HepG2 (cell line): ENCODE data around the gene XCL2. TPM values are rescaled to one million over a fixed set of nuclear protein-coding genes. Genes with fewer than 3 reads are reported as not detected.

ENCODE experiments used
- ATAC-seq: fragments of 200-7000 bp; cut with Tn5 transposase; 3 replicates; pipeline ENCODE4 v1.9.1; 2020; ENCODE audit warnings: mild to moderate bottlenecking, moderate library complexity
- BruUV-seq: library from RNA; stranded (reverse); fragments of 400-500 nt; replicated peaks from 2 replicates; lab custom pipeline; 2021; lab: Mats Ljungman, UMichigan
- CTCF ChIA-PET: fragments of 300-600 bp; formaldehyde crosslinking; extraction: SDS; loops from one replicate; lab custom pipeline; 2021; ENCODE audit warnings: low total read pairs, inconsistent platforms, low intra/inter-chr PET ratio; lab: Yijun Ruan, JAX
- POLR2A ChIA-PET: fragments of 350-600 bp; sonication (Branson Sonifier 250); formaldehyde crosslinking; loops from one replicate; lab custom pipeline; 2020; ENCODE audit warnings: antibody characterized with exemption, inconsistent platforms; lab: Yijun Ruan, JAX
- DNase-seq: peaks from one replicate; pipeline ENCODE4 v3.0.0-alpha.2; 2015; ENCODE audit warnings: low spot score
- FAIRE-seq: peaks from 3 replicates; lab custom pipeline; 2011; peaks lifted over from hg19 to GRCh38; lab: Jason Lieb, UNC
- H2AFZ ChIP-seq: one replicate; pipeline ENCODE4 v1.6.1; 2011; ENCODE audit warnings: low read length, inconsistent platforms
- H3K27ac ChIP-seq: fragments of 300-600 bp; 3 replicates; pipeline ENCODE4 v1.8.0; 2011; ENCODE audit warnings: mixed run types, mild to moderate bottlenecking, mixed read lengths, low read length, inconsistent platforms; ENCODE audit not compliant: insufficient read depth; ENCODE audit errors: extremely low read length
- H3K27me3 ChIP-seq, 2 experiments: fragments of 200-600 bp in 1 of 2; 2 replicates in 1 of 2; 3 replicates in 1 of 2; pipeline versions ENCODE4 v1.6.0 to v1.8.0; 2011; ENCODE audit warnings: low read length in 2 of 2, mild to moderate bottlenecking in 2 of 2, moderate library complexity in 2 of 2, inconsistent platforms in 1 of 2; ENCODE audit not compliant: insufficient read depth in 2 of 2, control insufficient read depth in 1 of 2
- H3K36me3 ChIP-seq, 2 experiments: fragments of 200-600 bp in 1 of 2; replicated peaks in 1 of 2; 2 replicates in 1 of 2; 3 replicates in 1 of 2; pipeline versions ENCODE4 v1.5.1 to v1.8.0; 2011; ENCODE audit warnings: low read length in 2 of 2, inconsistent platforms in 1 of 2; ENCODE audit not compliant: insufficient read depth in 2 of 2, control insufficient read depth in 1 of 2
- H3K4me1 ChIP-seq: 2 replicates; pipeline ENCODE4 v1.5.1; 2012; ENCODE audit warnings: low read length, inconsistent platforms; ENCODE audit not compliant: insufficient read depth
- H3K4me2 ChIP-seq: 2 replicates; pipeline ENCODE4 v1.6.0; 2011; ENCODE audit warnings: low read depth, low read length, inconsistent platforms
- H3K4me3 ChIP-seq, 3 experiments: fragments of 200-600 bp in 1 of 3; sonication (generic), shearing (Covaris generic) in 1 of 3; replicated peaks in 1 of 3; 2 replicates each; pipeline ENCODE4 v1.5.1; 2011 to 2016; ENCODE audit warnings: low read length in 3 of 3, inconsistent platforms in 2 of 3, low read depth in 2 of 3, mild to moderate bottlenecking in 2 of 3, control low read depth in 1 of 3, mixed read lengths in 1 of 3; ENCODE audit not compliant: insufficient read depth in 1 of 3
- H3K79me2 ChIP-seq: one replicate; pipeline ENCODE4 v1.6.1; 2011; ENCODE audit warnings: low read length, inconsistent platforms; ENCODE audit not compliant: insufficient read depth
- H3K9ac ChIP-seq: 2 replicates; pipeline ENCODE4 v1.6.0; 2011; ENCODE audit warnings: mild to moderate bottlenecking, low read depth, low read length, inconsistent platforms; ENCODE audit not compliant: insufficient read depth
- H3K9me3 ChIP-seq: 2 replicates; pipeline ENCODE4 v1.5.1; 2012; ENCODE audit warnings: mild to moderate bottlenecking, low read length
- H4K20me1 ChIP-seq: 2 replicates; pipeline ENCODE4 v1.6.0; 2011; ENCODE audit warnings: inconsistent platforms, mild to moderate bottlenecking, low read length, moderate library complexity; ENCODE audit not compliant: insufficient read depth
- AGO2 ChIP-seq: fragments of 200-400 bp; formaldehyde crosslinking; optimal IDR thresholded peaks from 2 replicates; pipeline ENCODE3; 2017; ENCODE audit warnings: mild to moderate bottlenecking, low read depth, low read length, moderate library complexity
- ERF ChIP-seq: IDR thresholded peaks from 2 replicates; pipeline ENCODE4 v1.6.1; 2018; ENCODE audit warnings: missing biosample characterization, missing genetic modification reagents
- FOXA3 ChIP-seq: IDR thresholded peaks from 2 replicates; pipeline ENCODE4 v1.6.1; 2016; ENCODE audit warnings: missing genetic modification reagents, missing compliant biosample characterization
- JUN ChIP-seq: sonication (generic); formaldehyde crosslinking; IDR thresholded peaks from 2 replicates; pipeline ENCODE4 v1.4.0; 2020; ENCODE audit warnings: mild to moderate bottlenecking, missing genetic modification reagents
- JUNB ChIP-seq: sonication (generic); formaldehyde crosslinking; IDR thresholded peaks from 2 replicates; pipeline ENCODE4 v1.8.0; 2022; ENCODE audit warnings: missing genetic modification reagents, mild to moderate bottlenecking, borderline replicate concordance
- KMT2B ChIP-seq: IDR thresholded peaks from 2 replicates; pipeline ENCODE4 v1.6.1; 2016; ENCODE audit warnings: missing genetic modification reagents, missing compliant biosample characterization
- SNAI1 ChIP-seq: sonication (generic); formaldehyde crosslinking; IDR thresholded peaks from 2 replicates; pipeline ENCODE4 v1.5.0; 2020; ENCODE audit warnings: mild to moderate bottlenecking, missing genetic modification reagents, borderline replicate concordance
- SNAPC2 ChIP-seq: sonication (generic); formaldehyde crosslinking; IDR thresholded peaks from 2 replicates; pipeline ENCODE4 v1.8.1; 2022; ENCODE audit warnings: mild to moderate bottlenecking, missing genetic modification reagents
- SSRP1 ChIP-seq: IDR thresholded peaks from 2 replicates; pipeline ENCODE4 v1.6.1; 2016; ENCODE audit warnings: control low read depth
- ZBTB42 ChIP-seq: sonication (generic); formaldehyde crosslinking; IDR thresholded peaks from 2 replicates; pipeline ENCODE4 v1.5.0; 2020; ENCODE audit warnings: mild to moderate bottlenecking, missing genetic modification reagents
- ZNF143 ChIP-seq: sonication (generic); formaldehyde crosslinking; IDR thresholded peaks from 2 replicates; pipeline ENCODE4 v1.4.0; 2020; ENCODE audit warnings: missing genetic modification reagents
- ZNF24 ChIP-seq: fragments of 450-650 bp; IDR thresholded peaks from 2 replicates; pipeline ENCODE4 v1.6.1; 2017; ENCODE audit warnings: antibody characterized with exemption, mild to moderate bottlenecking
- ZNF3 ChIP-seq: IDR thresholded peaks from 2 replicates; pipeline ENCODE4 v1.7.0; 2017; ENCODE audit warnings: inconsistent platforms
- WGBS: methylation state at CpG from one replicate; pipeline ENCODE4 v1.1.6; 2017; ENCODE audit warnings: low lambda C conversion rate; 5-methylcytosine and 5-hydroxymethylcytosine counted together
- in situ Hi-C: cut with HindIII; loops from 2 replicates; pipeline ENCODE4 v1.10.0; 2017; ENCODE audit warnings: low pct_unique_long_range_greater_than_20kb; ENCODE audit not compliant: extremely low pct_ligation_motif_present
- intact Hi-C: fragments of 100-400 bp; cut with micrococcal nuclease; formaldehyde crosslinking; loops from one replicate; pipeline ENCODE4 v1.10.0; 2022; ENCODE audit not compliant: unreplicated experiment
- polyA plus RNA-seq, 8 experiments: library from polyadenylated mRNA; depleted of rRNA in 3 of 8; stranded (reverse) in 7 of 8; unstranded in 1 of 8; fragments of >200 nt; fragmentation: Illumina TruSeq in 4 of 8; extraction: Trizol in 4 of 8; gene quantifications; 2 replicates each; pipeline versions ENCODE4 v1.2.1 to v1.2.3, GENCODE V29; 2011 to 2016; ENCODE audit warnings: low read depth in 4 of 8, missing spikeins in 1 of 8, mixed read lengths in 1 of 8; ENCODE audit not compliant: insufficient read depth in 1 of 8
- total RNA-seq, 5 experiments: library from RNA; depleted of rRNA; stranded (reverse); fragments of >200 nt; fragmentation: Illumina TruSeq; extraction: Trizol; gene quantifications; 2 replicates each; pipeline ENCODE4 v1.2.3, GENCODE V29; 2016; ENCODE audit warnings: low read depth in 1 of 5
- TF ChIP-seq, protein P1 (sequence below): sonication (generic); formaldehyde crosslinking; IDR thresholded peaks from 2 replicates; pipeline ENCODE4 v1.4.0; 2020; ENCODE audit warnings: mild to moderate bottlenecking, low read depth, missing genetic modification reagents
- TF ChIP-seq, protein P2 (sequence below): sonication (generic); formaldehyde crosslinking; IDR thresholded peaks from 2 replicates; pipeline ENCODE4 v1.4.0; 2020; ENCODE audit warnings: missing genetic modification reagents
- TF ChIP-seq, protein P3 (sequence below): sonication (generic); formaldehyde crosslinking; IDR thresholded peaks from 2 replicates; pipeline ENCODE4 v1.4.0; 2020; ENCODE audit warnings: missing genetic modification reagents, borderline replicate concordance

Gene XCL2
- total and polyA plus RNA-seq, 2 of the 13 experiments (the other 11 are each of a cell fraction or from before 2014, with no cell fraction given), result 0.50 TPM; not detected in 1

DNA sequence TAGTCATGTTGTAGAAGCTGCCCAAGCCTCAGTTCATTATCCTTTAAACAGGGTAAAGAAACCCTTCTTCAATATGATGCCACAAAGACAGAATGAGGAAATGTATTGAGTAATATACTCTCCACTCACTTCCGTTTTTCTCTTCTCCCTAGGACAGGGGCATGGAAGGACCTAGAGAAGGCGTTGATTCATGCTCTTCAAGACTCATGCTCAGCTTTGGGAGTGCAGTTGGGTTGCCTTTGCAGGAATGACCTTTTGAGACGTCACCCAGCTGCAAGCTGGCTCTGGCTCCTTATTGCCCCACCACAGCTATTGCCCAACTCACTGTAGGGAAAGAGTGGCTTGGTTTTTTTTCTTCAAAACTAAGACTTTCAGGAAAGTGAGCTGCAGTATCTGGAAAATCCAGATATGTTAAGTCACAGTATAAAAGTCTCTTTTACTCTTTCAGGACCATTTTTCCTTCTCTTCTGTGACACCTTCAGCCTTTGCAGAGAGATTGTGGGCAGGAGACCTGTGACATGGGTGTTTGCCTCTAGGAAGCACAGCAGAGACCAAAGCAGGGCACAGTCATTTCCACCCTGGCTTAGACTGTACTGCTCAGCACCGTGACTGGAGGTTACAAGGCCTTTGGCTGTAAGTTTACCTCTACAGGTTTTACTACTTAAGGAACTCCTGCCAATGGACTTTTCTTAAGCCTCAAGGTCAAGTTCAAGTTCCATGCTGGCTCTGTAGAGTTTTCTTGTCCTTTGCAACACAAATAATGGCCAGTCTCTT lies 39.5 kb downstream of the XCL2 start:
- H3K36me3 ChIP-seq, result peaks cover 0 to 2% of the 10 kb centered on the region in 2 experiments; a peak in 3 of 5 replicates
- WGBS, result 94% methylated on average over 4 of the region's 4 CpGs
- intact Hi-C loops, result no loop called here
- TF ChIP-seq, protein P1, sequence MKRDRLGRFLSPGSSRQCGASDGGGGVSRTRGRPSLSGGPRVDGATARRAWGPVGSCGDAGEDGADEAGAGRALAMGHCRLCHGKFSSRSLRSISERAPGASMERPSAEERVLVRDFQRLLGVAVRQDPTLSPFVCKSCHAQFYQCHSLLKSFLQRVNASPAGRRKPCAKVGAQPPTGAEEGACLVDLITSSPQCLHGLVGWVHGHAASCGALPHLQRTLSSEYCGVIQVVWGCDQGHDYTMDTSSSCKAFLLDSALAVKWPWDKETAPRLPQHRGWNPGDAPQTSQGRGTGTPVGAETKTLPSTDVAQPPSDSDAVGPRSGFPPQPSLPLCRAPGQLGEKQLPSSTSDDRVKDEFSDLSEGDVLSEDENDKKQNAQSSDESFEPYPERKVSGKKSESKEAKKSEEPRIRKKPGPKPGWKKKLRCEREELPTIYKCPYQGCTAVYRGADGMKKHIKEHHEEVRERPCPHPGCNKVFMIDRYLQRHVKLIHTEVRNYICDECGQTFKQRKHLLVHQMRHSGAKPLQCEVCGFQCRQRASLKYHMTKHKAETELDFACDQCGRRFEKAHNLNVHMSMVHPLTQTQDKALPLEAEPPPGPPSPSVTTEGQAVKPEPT (CRISPR knock-in tag), result no peak
- TF ChIP-seq JUNB (no peak), ZBTB42 (CRISPR knock-in tag) (no peak), ZNF24 (no peak), ERF (no peak), ZNF143 (no peak), AGO2 (no peak), SSRP1 (CRISPR knock-in tag) (no peak), SNAI1 (CRISPR knock-in tag) (no peak), JUN (CRISPR knock-in tag) (no peak), KMT2B (CRISPR knock-in tag) (no peak), SNAPC2 (CRISPR knock-in tag) (no peak), FOXA3 (CRISPR knock-in tag) (no peak), ZNF3 (CRISPR knock-in tag) (no peak)
- TF ChIP-seq, protein P2, sequence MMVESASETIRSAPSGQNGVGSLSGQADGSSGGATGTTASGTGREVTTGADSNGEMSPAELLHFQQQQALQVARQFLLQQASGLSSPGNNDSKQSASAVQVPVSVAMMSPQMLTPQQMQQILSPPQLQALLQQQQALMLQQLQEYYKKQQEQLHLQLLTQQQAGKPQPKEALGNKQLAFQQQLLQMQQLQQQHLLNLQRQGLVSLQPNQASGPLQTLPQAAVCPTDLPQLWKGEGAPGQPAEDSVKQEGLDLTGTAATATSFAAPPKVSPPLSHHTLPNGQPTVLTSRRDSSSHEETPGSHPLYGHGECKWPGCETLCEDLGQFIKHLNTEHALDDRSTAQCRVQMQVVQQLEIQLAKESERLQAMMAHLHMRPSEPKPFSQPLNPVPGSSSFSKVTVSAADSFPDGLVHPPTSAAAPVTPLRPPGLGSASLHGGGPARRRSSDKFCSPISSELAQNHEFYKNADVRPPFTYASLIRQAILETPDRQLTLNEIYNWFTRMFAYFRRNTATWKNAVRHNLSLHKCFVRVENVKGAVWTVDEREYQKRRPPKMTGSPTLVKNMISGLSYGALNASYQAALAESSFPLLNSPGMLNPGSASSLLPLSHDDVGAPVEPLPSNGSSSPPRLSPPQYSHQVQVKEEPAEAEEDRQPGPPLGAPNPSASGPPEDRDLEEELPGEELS (CRISPR knock-in tag), result no peak
- TF ChIP-seq, protein P3, sequence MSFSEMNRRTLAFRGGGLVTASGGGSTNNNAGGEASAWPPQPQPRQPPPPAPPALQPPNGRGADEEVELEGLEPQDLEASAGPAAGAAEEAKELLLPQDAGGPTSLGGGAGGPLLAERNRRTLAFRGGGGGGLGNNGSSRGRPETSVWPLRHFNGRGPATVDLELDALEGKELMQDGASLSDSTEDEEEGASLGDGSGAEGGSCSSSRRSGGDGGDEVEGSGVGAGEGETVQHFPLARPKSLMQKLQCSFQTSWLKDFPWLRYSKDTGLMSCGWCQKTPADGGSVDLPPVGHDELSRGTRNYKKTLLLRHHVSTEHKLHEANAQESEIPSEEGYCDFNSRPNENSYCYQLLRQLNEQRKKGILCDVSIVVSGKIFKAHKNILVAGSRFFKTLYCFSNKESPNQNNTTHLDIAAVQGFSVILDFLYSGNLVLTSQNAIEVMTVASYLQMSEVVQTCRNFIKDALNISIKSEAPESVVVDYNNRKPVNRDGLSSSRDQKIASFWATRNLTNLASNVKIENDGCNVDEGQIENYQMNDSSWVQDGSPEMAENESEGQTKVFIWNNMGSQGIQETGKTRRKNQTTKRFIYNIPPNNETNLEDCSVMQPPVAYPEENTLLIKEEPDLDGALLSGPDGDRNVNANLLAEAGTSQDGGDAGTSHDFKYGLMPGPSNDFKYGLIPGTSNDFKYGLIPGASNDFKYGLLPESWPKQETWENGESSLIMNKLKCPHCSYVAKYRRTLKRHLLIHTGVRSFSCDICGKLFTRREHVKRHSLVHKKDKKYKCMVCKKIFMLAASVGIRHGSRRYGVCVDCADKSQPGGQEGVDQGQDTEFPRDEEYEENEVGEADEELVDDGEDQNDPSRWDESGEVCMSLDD (CRISPR knock-in tag), result no peak
- FAIRE-seq, result no peak
- no peak overlapping the region for H2AFZ ChIP-seq
- no peaks in the 10 kb centered on the region for H3K79me2 ChIP-seq
- no TSS peak for BruUV-seq
- no peak overlapping the region for H3K9ac ChIP-seq
- CTCF ChIA-PET, result no interaction called here
- no peaks in the 10 kb centered on the region for H3K9me3 ChIP-seq
- H3K4me1 ChIP-seq, result peaks cover 24% of the 10 kb centered on the region
- in situ Hi-C loops, result no loop called here
- H3K4me2 ChIP-seq, result no peak overlapping the region
- DNase-seq, result no peak
- POLR2A ChIA-PET, result no interaction called here
- no peaks in the 10 kb centered on the region for H4K20me1 ChIP-seq
- no peaks in the 10 kb centered on the region for H3K27me3 ChIP-seq
- no peak for ATAC-seq
- no peak overlapping the region for H3K27ac ChIP-seq
- no peak overlapping the region for H3K4me3 ChIP-seq
